GM19455 (cell line): Measurements from ENCODE around the gene IGFBPL1.
A peak's percentile ranks its signal among the peaks of the same experiment; 100 is the strongest.
"Not testable (repeated sequence)": the region's sequence is repeated elsewhere in the genome, so short reads cannot be mapped to it uniquely, and the experiment has no call there.

Experiments used
- ATAC-seq: cut with Tn5 transposase; IDR thresholded peaks from one replicate; pipeline ENCODE4 v1.9.1; 2021; ENCODE audit not compliant: unreplicated experiment

The IGFBPL1 gene

GRCh38 chr9:38401994-38402393, 22.3 kb downstream of the IGFBPL1 start:
- no peak for ATAC-seq

DNA sequence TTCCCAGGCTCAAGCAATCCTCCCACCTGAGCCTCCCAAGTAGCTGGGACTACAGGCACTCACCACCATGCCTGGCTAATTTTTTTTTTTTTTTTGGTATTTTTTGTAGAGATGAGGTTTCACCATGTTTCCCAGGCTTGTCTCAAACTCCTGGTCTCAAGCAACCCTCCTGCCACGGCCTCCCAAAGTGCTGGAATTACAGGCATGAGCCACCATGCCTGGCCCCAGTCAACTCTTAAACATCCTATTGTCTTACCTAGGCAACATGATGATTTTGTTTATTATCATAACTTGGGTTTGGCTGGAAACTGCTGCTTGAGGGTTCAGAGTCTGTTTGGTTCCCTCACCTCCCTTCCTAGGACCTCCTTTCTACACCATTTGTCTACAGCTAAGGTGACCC, 25.1 kb downstream of the IGFBPL1 start:
- ATAC-seq = not testable (repeated sequence)

- ATAC-seq = no peak
Measured at GRCh38 chr9:38396371-38396671, 27.9 kb downstream of the IGFBPL1 start.

DNA sequence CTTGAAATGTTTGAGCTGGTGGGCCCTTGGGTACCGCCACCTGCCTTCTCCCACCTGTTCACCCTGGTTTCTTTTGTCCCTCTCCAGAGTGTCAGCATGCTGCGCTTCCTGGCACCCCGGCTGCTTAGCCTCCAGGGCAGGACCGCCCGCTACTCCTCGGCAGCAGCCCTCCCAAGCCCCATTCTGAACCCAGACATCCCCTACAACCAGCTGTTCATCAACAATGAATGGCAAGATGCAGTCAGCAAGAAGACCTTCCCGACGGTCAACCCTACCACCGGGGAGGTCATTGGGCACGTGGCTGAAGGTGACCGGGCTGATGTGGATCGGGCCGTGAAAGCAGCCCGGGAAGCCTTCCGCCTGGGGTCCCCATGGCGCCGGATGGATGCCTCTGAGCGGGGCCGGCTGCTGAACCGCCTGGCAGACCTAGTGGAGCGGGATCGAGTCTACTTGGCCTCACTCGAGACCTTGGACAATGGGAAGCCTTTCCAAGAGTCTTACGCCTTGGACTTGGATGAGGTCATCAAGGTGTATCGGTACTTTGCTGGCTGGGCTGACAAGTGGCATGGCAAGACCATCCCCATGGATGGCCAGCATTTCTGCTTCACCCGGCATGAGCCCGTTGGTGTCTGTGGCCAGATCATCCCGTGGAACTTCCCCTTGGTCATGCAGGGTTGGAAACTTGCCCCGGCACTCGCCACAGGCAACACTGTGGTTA, 28.4 kb downstream of the IGFBPL1 start:
- ATAC-seq = no peak

- ATAC-seq = no peak
Measured at GRCh38 chr9:38394416-38394815, 29.8 kb downstream of the IGFBPL1 start.

GRCh38 chr9:38393128-38393796, 31.0 kb downstream of the IGFBPL1 start:
- no peak for ATAC-seq

GRCh38 chr9:38392235-38393127, 31.8 kb downstream of the IGFBPL1 start, which contains the start of gene ALDH1B1:
Gene ALDH1B1 (plus strand): TSS chr9:38392702. CDS start chr9:38395749, 3,047 bp downstream.
- ATAC-seq = peak; percentile 99

- no peak for ATAC-seq
Measured at GRCh38 chr9:38391278-38392118, 32.8 kb downstream of the IGFBPL1 start.

- ATAC-seq = no peak
Measured at GRCh38 chr9:38390851-38391250, 33.4 kb downstream of the IGFBPL1 start.

DNA sequence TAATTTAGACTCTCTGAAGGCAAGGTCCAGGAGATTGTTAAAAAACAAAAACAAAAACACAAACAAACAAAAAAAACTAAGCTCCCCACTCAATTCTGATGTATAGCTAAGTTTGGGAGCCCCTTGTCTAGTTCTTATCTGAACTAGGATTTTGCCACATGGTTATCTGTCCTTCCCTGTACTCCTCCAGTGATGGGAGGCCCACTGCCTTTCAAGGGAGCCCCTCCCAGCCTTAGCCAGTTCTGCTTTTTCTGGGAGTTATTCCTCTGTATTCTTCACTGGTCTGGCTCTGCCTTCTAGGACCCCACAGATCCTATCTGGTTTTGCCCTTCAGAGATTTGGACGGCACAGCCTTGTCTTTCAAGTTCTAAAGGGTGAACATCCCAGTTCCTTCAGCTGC, 33.8 kb downstream of the IGFBPL1 start:
- ATAC-seq = no peak

GRCh38 chr9:38389313-38389712, 34.9 kb downstream of the IGFBPL1 start:
- ATAC-seq = no peak

- no peak for ATAC-seq
Measured at GRCh38 chr9:38388283-38389223, 35.7 kb downstream of the IGFBPL1 start.

DNA sequence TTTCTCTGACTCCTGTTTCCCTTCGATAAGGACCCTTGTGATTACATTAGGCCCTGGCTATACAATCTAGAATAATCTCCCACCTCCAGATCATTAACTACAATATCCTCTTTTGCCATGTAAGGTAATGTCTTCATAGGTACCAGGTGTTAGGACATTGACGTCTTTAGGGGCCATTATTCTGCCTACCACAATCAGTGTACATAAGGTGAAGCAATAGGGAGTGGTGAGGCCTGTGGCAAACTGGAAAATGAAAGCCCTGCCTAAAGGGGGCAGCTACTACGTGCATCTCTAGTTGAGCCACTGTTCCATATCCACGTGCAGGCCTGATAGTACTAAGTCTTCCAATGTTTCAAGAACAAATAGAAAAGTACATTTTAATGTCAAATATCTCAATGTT, 36.5 kb downstream of the IGFBPL1 start:
- ATAC-seq = no peak

- no peak for ATAC-seq
Measured at GRCh38 chr9:38387066-38387465, 37.2 kb downstream of the IGFBPL1 start.

- no peak for ATAC-seq
Measured at GRCh38 chr9:38386319-38386895, 37.8 kb downstream of the IGFBPL1 start.

DNA sequence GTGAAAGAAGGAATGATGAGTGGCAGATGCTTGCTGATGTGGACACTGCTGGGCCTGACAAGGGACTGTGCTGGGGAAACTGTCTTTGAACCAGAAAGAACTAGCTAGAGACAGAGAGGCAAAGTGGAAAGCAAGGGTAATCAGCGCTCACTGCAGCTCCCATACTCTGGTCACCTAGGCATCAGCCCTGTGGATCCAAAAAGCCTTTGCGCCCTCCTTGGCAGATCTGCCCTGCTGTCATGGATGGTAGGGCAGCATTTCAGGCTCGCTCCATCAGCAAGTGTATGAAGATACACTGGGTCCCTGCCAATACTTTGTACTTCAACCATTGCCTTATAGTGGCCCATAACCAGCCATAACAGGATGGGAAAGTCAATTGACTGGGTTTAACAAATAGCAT, 38.4 kb downstream of the IGFBPL1 start:
- ATAC-seq = no peak

- no peak for ATAC-seq
Measured at GRCh38 chr9:38384990-38385848, 39.0 kb downstream of the IGFBPL1 start.

DNA sequence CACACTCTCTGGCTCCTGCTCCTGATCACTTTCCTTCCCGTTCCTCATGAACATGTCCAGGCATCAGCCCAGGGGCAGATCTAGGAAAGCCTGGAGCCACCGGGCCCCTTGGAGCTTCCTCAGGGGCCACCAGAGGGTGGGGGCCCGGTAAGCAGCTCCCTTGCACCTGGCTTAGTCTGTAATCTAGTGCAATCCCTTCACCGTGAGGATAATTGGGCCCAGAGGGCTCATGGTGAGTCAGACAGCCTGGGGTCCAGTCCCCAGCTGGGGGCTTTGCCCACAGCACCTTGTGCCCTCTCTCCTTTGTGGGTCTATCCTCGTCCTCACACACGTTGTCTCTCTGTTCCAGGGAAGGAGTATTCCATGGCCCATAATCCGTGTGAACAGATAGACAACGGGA, 42.1 kb downstream of the IGFBPL1 start:
- ATAC-seq = no peak
